Fibroblast of villous mesenchyme (primary cell): ENCODE results near the gene AKAP13. TPM values are rescaled to one million over a fixed set of nuclear protein-coding genes. Genes with fewer than 3 reads are reported as not detected.
A peak's percentile ranks its signal among the peaks of the same experiment; 100 is the strongest.

Experiments used
- DNase-seq: peaks from one replicate; pipeline ENCODE4 v3.0.0-alpha.2; 2010; ENCODE audit warnings: low read depth
- H3K4me3 ChIP-seq: 2 replicates; pipeline ENCODE4 v1.5.1; 2011; ENCODE audit warnings: low read depth, mild to moderate bottlenecking, low read length
- CTCF ChIP-seq: IDR thresholded peaks from 2 replicates; pipeline ENCODE4 v1.5.1; 2012; ENCODE audit warnings: low read depth, mild to moderate bottlenecking, low read length; ENCODE audit not compliant: insufficient read depth
- total RNA-seq: library from RNA; depleted of rRNA; stranded (reverse); fragments of >200 nt; gene quantifications from 2 replicates; pipeline ENCODE4 v1.2.3, GENCODE V29; 2012

Gene AKAP13
- total RNA-seq, 1 donor: 164 TPM

DNA sequence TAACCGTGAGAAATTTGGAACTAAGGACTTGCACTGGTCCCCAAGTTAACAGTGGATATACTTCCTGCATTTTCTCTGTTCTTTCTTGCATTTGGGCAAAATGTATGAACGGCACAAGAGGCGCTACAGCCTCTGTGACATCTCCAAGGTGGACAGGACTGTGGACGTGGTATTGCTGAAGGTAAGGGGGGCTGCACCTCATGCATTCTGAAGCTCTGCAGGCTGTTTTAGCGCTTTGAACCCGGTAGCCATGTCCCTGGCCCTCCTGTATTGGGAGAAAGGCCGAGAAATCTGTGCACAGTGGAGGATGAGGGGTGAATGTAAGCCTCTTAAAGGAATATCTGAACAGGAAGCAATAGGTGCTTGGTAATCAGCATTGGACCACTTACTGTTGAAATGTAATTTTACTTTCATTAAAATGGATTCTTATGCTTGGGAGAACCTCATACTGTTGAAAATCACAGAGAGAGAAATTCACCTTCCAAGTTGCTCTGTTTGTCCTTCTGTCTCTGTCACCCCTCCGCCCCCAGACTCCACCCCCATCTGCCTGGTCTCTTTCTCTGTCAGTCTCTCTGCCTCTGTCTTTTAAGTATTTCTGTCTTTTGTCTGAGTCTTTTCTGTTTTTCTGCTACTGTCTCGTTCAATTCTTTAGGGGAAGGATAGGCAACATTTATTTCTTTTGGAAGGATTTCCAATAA lies 239.7 kb downstream of the AKAP13 start:
- H3K4me3 ChIP-seq: peak overlapping the region; percentile 60
- no peak for DNase-seq
- no peak for TF ChIP-seq CTCF

- TF ChIP-seq CTCF: no peak
- peak; percentile 81 for DNase-seq
- peak overlapping the region; percentile 60 for H3K4me3 ChIP-seq
Observed at GRCh38 chr15:85620690-85621049, 240.3 kb downstream of the AKAP13 start.

DNA sequence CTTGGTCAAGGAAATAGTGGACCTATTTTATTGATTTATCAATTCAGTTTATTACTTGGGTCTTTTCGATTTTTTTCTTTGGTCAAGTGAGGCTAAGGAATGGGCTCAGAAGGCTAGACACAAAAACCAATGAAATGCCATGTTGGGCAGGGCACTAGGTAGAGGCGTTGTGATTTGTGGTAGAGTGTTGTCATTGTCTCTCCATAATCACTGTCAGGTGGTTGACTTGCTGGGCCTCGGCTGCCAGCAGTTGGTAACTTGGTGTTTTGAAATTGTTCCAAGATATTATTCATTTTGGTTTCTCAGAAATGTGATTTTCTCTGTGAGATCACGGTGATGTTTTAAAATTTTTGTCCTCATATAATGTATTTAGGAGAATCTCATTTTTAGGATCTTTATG lies 240.7 kb downstream of the AKAP13 start:
- no peak for TF ChIP-seq CTCF
- H3K4me3 ChIP-seq: peak overlapping the region; percentile 60
- DNase-seq: no peak

- no peak for TF ChIP-seq CTCF
- H3K4me3 ChIP-seq: peak overlapping the region; percentile 60
- peak; percentile 85 for DNase-seq
Observed at GRCh38 chr15:85622221-85622831, 241.9 kb downstream of the AKAP13 start.

- no peak for DNase-seq
- H3K4me3 ChIP-seq: peak overlapping the region; percentile 12
- TF ChIP-seq CTCF: no peak
Observed at GRCh38 chr15:85623315-85624049, 243.1 kb downstream of the AKAP13 start.

GRCh38 chr15:85624291-85624801 lies 243.9 kb downstream of the AKAP13 start:
- no peak overlapping the region for H3K4me3 ChIP-seq
- TF ChIP-seq CTCF: no peak
- DNase-seq: peak; percentile 77
